GM21717 (cell line): ENCODE measurements around the gene NEK4.
"Not testable (repeated sequence)": the region's sequence is repeated elsewhere in the genome, so short reads cannot be mapped to it uniquely, and the experiment has no call there.

Source experiments
- ATAC-seq: cut with Tn5 transposase; IDR thresholded peaks from one replicate; pipeline ENCODE4 v1.9.1; 2021; ENCODE audit warnings: mild to moderate bottlenecking, moderate library complexity; ENCODE audit not compliant: unreplicated experiment

The NEK4 gene

GRCh38 chr3:52779837-52780585 lies 9.3 kb upstream of the NEK4 start:
- no peak for ATAC-seq

DNA sequence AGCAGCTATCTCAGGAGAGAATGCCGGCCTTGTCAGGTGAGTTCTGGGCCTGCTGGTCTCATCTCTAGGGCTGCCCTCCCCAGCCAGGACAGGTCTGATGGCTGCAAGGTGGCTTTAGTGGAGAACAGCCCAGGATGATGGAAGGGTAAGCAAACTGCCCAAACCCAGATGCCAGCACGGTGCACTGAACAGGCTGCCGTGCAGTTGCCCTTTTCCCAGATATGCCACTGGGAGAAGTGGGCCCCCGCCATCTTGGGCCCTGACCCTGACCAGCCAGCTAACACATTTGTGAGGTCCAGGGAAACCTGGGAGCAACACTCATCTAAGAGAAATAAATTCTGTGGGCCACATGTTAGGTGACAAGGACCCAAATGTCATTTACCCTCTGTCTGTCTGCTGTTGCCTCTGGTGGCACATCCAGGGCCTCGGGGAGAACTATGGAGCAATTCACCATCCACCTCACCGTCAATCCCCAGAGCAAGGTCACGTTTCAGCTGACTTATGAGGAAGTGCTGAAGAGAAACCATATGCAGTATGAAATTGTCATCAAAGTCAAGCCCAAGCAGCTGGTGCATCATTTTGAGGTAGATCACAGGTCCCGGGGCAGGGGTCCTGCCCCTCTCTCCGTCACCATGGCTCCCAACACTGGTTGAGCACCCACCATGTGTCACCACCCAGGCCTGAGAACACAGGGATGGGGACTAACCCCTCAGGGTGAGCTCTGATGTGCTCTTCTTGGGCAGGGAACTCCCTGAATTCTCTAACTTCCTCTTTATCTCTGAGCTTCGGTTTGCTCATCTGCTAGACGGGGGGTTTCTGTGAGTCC lies 8.5 kb upstream of the NEK4 start:
- ATAC-seq = no peak

GRCh38 chr3:52777959-52778805 lies 7.4 kb upstream of the NEK4 start:
- no peak for ATAC-seq

DNA sequence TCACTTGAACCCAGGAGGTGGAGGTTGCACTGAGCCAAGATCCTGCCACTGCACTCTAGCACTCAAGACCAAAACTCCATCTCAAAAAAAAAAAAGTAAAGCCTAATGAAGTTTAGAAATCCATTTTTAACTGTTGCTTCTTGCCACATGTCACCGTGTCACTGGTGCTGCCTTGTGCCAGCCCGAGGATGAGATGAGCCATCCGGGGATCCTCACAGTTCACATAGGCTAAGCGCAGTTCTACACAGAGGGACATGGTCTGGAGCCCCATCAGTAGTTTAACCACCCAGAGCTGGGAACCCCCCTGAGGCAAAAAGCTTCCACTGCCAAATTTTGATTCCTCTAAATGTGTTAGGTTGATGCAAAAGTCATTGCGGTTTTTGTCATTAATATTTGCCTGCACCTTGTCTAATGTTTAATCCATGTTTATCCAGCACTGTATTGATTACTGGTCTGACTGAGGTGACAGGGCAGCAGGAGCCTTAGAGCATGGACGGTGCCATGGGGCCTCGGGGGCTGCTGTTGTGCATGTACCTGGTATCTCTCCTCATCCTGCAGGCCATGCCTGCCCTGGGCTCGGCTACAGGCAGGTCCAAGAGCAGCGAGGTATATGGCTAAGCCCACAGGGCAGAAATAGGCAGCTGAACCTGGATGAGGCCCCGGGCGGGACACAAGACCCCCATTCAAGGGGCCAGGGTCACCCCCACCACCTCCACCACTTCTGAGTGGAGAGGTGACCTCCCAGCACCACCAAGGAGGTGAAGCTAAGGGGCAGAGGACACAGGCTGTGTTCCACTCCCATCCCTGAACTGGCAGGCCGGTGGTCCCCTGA lies 6.6 kb upstream of the NEK4 start, which contains the start of gene ITIH1:
Gene ITIH1, plus strand, starts transcription at position 473 of the 832 bp plus-strand sequence. Its CDS starts 17 bp downstream, at position 490.
- no peak for ATAC-seq

DNA sequence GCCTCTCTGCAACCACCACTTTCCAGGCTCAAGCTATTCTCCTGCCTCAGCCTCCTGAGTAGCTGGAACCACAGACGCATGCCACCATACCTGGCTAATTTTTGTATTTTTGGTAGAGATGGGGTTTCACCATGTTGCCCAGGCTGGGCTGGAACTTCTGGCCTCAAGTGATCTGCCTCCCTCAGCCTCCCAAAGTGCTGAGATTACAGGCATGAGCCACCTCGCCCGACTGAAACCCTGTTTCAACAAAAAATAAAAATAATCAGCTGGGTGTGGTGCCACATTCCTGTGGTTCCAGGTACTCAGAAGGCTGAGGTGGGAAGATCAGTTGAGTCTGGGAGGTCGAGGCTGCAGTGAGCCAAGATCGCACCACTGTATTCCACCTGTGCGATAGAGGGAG lies 5.7 kb upstream of the NEK4 start:
- not testable (repeated sequence) for ATAC-seq

GRCh38 chr3:52775877-52776276 lies 5.1 kb upstream of the NEK4 start:
- ATAC-seq = no peak

DNA sequence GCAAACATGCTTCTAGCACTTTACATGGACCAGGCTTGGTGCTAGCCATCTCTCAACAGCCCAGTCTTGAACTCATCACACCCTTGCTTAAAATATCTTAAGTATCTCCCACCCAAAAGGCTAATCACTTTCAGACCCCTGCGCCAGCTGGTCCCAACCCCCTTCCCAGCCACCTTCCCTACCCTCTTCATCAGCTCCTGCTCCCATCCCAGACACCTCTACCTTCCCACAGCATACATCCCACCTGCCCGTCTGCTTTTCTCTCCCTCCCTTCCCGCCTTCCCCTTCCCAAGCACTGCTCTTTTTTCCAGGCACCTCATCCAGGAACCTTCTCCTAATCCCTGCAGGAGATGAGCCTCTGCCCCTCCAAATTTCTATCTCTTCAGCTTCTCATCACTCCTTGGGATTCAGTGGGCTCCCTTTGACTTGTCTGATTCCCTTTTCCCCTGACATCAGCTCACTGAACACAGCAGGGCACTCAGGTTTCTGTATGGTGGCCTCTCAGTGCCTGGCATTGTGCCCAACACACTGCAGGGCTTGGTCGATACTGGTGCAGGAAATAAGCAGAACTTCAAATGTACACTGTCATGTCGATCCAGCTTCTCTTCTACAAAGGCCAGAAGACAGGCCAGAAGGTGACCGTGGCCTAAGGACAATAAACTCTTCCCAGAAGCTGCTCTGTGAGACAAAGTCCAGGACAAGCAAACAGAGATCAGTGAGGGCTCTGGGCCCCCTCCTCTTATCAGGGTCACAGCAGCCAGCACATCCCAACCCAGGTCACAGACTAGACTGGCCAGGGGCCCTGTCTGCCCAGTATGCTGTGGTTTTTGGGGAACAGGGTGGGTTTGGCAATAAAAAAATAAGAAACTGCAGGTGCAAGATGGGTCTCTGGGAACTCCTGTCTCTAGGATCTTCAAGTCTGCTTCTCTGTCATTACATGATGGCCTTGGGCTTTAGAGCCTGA lies 4.4 kb upstream of the NEK4 start:
- ATAC-seq = no peak

DNA sequence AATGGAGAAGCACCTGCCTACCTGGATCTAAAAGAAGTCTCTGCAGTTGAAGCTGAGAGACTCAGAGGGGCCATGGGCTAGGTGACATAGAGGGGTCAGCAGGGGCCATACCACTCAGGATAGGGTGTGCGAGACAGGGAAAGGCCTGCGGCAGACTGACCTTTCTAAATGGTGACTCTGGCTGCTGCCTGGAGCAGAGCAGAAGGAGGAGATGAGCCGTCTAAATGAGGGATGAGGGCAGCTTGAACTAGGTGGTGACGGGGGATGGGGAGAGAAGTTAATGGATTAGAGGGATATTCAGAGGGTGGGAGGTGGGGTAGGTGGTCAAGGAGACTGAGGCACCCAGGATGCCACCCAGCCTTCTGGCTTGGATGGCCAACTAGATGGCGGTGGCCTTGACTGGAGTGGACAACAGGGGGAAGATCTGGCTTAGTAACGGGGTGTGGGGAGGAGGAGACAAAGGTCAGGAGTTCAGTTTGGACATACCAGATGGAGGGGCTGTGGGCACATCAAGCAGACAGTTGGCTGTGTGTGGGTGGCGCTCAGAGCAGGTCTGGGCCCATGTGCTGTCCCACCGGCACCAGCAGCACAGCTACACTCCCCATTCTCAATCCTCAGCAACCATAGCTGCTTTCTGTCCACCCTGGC lies 3.5 kb upstream of the NEK4 start:
- ATAC-seq = no peak

- no peak for ATAC-seq
Observed at GRCh38 chr3:52773361-52774065, 2.8 kb upstream of the NEK4 start.

DNA sequence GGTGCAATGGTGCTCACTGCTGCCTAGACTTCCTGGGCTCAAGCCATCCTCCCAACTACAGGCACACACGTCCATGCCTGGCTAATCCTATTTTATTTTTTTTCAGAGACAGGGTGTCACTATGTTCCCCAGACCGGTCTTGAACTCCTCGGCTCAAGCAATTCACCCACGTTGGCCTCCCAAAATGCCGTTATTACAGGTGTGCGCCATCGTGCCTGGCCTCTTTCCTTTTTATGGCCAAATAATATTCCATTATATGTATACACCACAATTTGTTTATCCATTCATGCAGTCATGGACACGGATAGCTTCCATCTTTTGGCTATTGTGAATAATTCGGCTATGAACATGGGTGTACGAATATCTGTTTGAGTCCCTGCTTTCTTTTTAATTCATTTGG lies 962 bp upstream of the NEK4 start:
- no peak for ATAC-seq

GRCh38 chr3:52771334-52771681 lies 568 bp upstream of the NEK4 start:
- ATAC-seq = peak; percentile 9

DNA sequence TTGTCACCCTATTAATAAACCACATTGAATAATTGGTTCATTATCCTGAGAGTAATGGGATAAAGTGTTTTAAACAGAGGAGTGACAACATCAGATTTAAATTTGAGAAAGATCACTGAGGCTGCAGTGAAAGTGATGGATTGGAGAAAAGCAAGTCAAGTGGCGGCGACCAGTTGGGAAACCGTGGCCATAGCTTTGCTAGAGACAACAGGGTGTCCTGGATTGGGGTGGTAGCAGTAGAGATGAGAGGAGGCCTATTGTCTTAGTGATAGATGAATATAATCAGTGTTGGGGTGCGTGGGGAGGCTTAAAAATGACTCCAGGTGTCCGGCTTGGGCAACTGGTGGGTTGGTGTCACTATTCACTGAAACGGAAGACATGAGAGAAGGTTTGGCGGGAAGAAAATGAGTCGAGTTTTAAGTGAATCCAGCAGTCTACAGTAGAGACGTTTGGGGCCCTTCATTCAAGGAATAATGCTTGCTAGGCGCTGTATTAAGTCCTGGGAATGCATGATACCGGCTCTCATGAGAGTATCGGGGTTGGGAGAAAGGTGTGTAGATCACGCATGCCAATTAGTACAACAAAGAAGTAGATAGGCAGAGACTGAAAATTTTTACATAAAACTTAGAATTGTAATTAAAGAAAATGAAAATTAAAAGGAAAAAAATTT lies 819 bp downstream of the NEK4 start:
- ATAC-seq = no peak

GRCh38 chr3:52763466-52763865 lies 7.3 kb downstream of the NEK4 start:
- no peak for ATAC-seq

DNA sequence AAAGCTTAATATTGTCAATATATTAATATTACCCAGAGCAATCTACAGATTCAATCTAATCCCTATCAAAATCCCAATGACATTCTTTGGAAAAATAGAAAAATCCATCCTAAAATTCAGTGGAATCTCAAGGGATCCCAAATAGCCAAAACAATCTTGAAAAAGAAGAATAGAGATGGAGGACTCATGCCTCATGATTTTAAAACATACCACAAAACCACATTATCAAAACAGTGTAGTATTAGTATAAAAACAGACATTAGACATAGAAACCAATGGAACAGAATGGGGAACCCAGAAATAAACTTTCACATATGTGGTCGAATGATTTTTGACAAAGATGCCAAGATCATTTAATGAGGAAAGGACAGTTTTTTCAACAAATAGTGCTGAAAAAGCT lies 14.6 kb downstream of the NEK4 start:
- no peak for ATAC-seq

DNA sequence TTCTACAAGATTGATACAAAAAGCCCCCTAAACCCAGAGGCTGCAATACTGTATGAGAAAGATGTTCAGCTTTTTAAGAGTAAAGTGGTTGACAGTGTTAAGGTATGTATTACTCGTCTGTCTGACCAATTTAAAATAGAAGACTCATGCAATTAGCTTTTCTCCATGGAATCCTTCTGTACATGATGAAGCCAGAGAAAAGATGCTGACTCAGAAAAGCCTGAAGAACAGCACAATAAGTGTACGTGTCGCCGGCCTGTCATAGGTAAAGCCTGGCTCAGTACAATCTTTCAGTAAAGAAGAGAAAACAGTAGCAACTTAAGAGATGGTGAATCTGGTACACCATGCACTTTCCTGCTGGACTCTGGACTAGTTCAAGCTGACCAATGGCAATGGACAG lies 16.4 kb downstream of the NEK4 start:
- ATAC-seq = no peak

- ATAC-seq = no peak
Observed at GRCh38 chr3:52752045-52752660, 18.6 kb downstream of the NEK4 start.

- ATAC-seq = no peak
Observed at GRCh38 chr3:52743721-52744120, 27.0 kb downstream of the NEK4 start.
